KMS-11 (cell line): Measurements from ENCODE around the gene KRTAP2-2.
"Not testable (repeated sequence)": the region's sequence is repeated elsewhere in the genome, so short reads cannot be mapped to it uniquely, and the experiment has no call there.

Source experiments
- H2AFZ ChIP-seq: fragments of 200-600 bp; sonication (generic); 2 replicates; pipeline ENCODE4 v1.6.1; 2016; ENCODE audit warnings: antibody characterized with exemption, mixed run types, low read depth
- H3K27ac ChIP-seq: fragments of 200-600 bp; sonication (generic); 2 replicates; pipeline ENCODE4 v1.6.1; 2016; ENCODE audit warnings: mild to moderate bottlenecking, mixed run types
- H3K27me3 ChIP-seq: fragments of 200-600 bp; sonication (generic); 2 replicates; pipeline ENCODE4 v1.6.1; 2017; ENCODE audit warnings: mild to moderate bottlenecking, low read depth, mixed run types, moderate library complexity; ENCODE audit not compliant: insufficient read depth
- H3K36me3 ChIP-seq: fragments of 200-600 bp; sonication (generic); 2 replicates; pipeline ENCODE4 v1.6.1; 2017; ENCODE audit warnings: mild to moderate bottlenecking, mixed run types; ENCODE audit not compliant: insufficient read depth
- H3K4me1 ChIP-seq: fragments of 200-600 bp; sonication (generic); 2 replicates; pipeline ENCODE4 v1.6.1; 2016; ENCODE audit warnings: mild to moderate bottlenecking, low read depth, mixed run types; ENCODE audit not compliant: poor library complexity, severe bottlenecking
- H3K4me2 ChIP-seq: fragments of 200-600 bp; sonication (generic); 2 replicates; pipeline ENCODE4 v1.7.0; 2016; ENCODE audit warnings: mild to moderate bottlenecking, mixed run types
- H3K4me3 ChIP-seq: fragments of 200-600 bp; sonication (generic); IDR thresholded peaks from 2 replicates; pipeline ENCODE4 v1.6.1; 2017; ENCODE audit warnings: low read depth, low read length, mixed read lengths; ENCODE audit not compliant: insufficient read depth
- H3K79me2 ChIP-seq: fragments of 200-600 bp; sonication (generic); 2 replicates; pipeline ENCODE4 v1.6.1; 2016; ENCODE audit warnings: low read depth, mixed run types; ENCODE audit not compliant: insufficient read depth
- H3K9ac ChIP-seq: fragments of 200-600 bp; sonication (generic); 2 replicates; pipeline ENCODE4 v1.6.1; 2016; ENCODE audit warnings: mild to moderate bottlenecking, mixed run types
- H4K20me1 ChIP-seq: fragments of 200-600 bp; sonication (generic); 2 replicates; pipeline ENCODE4 v1.6.1; 2016; ENCODE audit warnings: mild to moderate bottlenecking, mixed run types; ENCODE audit not compliant: insufficient read depth
- TF ChIP-seq, protein P1 (sequence below): fragments of 200-600 bp; sonication (generic); conservative IDR thresholded peaks from 2 replicates; pipeline ENCODE4 v1.6.1; 2017; ENCODE audit warnings: low read depth, mild to moderate bottlenecking, antibody characterized with exemption, low read length, moderate library complexity, mixed read lengths

KRTAP2-2 gene

DNA sequence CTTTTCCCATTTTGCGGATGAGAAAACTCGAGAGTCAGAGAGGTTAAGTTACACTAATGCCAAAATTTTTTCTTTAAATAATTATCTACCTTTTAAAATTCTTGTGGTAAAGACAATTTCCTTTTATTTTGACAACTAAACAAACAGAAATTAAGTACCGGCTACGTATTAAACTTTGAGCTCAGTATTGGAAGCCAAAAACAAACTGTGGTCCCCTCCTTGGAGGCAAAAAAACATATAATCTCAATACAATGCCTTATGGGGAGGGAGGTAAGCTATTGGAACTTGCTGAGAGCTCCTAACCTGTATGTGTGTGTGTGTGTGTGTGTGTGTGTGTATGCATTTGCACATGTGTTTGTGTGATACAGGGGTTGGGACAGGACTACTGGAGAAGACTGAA lies 8.4 kb upstream of the KRTAP2-2 start:
- no peak overlapping the region for H3K27ac ChIP-seq
- H4K20me1 ChIP-seq: no peaks in the 10 kb centered on the region
- H3K4me1 ChIP-seq: no peaks in the 10 kb centered on the region
- TF ChIP-seq, protein P1, sequence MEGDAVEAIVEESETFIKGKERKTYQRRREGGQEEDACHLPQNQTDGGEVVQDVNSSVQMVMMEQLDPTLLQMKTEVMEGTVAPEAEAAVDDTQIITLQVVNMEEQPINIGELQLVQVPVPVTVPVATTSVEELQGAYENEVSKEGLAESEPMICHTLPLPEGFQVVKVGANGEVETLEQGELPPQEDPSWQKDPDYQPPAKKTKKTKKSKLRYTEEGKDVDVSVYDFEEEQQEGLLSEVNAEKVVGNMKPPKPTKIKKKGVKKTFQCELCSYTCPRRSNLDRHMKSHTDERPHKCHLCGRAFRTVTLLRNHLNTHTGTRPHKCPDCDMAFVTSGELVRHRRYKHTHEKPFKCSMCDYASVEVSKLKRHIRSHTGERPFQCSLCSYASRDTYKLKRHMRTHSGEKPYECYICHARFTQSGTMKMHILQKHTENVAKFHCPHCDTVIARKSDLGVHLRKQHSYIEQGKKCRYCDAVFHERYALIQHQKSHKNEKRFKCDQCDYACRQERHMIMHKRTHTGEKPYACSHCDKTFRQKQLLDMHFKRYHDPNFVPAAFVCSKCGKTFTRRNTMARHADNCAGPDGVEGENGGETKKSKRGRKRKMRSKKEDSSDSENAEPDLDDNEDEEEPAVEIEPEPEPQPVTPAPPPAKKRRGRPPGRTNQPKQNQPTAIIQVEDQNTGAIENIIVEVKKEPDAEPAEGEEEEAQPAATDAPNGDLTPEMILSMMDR: no peak
- H3K4me3 ChIP-seq: no peak overlapping the region
- no peak overlapping the region for H2AFZ ChIP-seq
- no peaks in the 10 kb centered on the region for H3K79me2 ChIP-seq
- no peak overlapping the region for H3K9ac ChIP-seq
- H3K36me3 ChIP-seq: no peaks in the 10 kb centered on the region
- H3K4me2 ChIP-seq: no peak overlapping the region
- no peaks in the 10 kb centered on the region for H3K27me3 ChIP-seq

DNA sequence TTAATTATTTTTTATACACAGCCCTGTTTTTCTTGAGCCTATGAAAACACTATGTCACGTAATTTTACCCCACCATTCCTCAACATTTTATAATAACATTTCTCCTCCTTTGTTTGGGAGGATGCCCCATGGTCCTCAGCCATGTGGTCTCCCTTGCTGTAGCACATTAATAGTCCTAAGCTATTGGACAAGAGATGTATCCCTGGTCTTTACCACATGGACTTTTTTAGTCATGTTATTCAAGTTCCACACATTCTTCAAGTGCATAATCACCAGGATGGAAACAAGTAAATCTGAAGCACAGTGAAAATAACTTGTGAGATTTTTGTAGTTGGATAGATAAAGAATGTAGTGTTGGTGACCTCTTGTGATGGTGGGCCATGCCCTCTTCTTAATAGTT lies 6.9 kb upstream of the KRTAP2-2 start:
- Histone ChIP-seq H3K4me1 (no peaks in the 10 kb centered on the region), H3K27ac (no peak overlapping the region), H3K27me3 (no peaks in the 10 kb centered on the region)

DNA sequence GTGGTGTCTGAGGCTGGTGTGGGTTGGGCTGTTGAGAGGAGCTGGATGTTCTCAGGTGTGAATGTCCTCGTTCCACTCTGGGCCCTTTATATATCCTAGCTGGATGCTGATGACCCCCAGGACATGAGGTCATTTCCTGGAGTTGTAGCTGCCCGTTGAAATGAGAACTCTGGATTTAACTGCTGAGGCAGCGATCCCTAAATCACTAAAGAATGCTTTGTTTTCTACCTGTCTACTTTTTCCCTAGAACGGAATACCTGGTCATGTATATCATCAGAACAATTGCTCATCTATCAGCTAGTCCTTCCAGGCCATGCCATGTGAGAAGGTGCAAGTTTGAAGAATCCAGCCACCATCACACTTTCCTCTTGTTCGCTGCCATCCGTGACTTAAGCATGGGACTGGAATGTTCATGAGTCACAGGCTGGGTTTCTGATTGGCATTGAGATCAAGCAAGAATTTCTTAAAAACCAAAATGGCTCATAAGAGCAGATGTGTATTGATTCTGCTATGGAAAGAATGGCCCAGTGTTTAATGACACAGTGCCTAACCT lies 5.1 kb upstream of the KRTAP2-2 start, which contains the start of gene KRTAP2-3:
TSS of gene KRTAP2-3 (minus strand) at position 63 of the 553 bp plus-strand sequence. CDS start 64 bp downstream, outside the sequence.
- Histone ChIP-seq H3K27ac (no peak within 1 kb of the TSS), H2AFZ (no peak within 1 kb of the TSS), H3K79me2 (no peaks in the 10 kb centered on the region), H3K36me3 (no peaks in the 10 kb centered on the region), H4K20me1 (no peaks in the 10 kb centered on the region), H3K4me1 (no peaks in the 10 kb centered on the region), H3K4me3 (no peak within 1 kb of the TSS), H3K4me2 (no peak within 1 kb of the TSS), H3K9ac (no peak within 1 kb of the TSS), H3K27me3 (no peaks in the 10 kb centered on the region)
- TF ChIP-seq, protein P1: no peak

More for the DNA sequence above, 6.9 kb upstream of the KRTAP2-2 start:
- Histone ChIP-seq H3K4me3 (no peak overlapping the region), H3K4me2 (no peak overlapping the region), H3K79me2 (no peaks in the 10 kb centered on the region), H3K36me3 (no peaks in the 10 kb centered on the region), H4K20me1 (no peaks in the 10 kb centered on the region), H3K9ac (no peak overlapping the region), H2AFZ (no peak overlapping the region)
- TF ChIP-seq, protein P1: no peak

DNA sequence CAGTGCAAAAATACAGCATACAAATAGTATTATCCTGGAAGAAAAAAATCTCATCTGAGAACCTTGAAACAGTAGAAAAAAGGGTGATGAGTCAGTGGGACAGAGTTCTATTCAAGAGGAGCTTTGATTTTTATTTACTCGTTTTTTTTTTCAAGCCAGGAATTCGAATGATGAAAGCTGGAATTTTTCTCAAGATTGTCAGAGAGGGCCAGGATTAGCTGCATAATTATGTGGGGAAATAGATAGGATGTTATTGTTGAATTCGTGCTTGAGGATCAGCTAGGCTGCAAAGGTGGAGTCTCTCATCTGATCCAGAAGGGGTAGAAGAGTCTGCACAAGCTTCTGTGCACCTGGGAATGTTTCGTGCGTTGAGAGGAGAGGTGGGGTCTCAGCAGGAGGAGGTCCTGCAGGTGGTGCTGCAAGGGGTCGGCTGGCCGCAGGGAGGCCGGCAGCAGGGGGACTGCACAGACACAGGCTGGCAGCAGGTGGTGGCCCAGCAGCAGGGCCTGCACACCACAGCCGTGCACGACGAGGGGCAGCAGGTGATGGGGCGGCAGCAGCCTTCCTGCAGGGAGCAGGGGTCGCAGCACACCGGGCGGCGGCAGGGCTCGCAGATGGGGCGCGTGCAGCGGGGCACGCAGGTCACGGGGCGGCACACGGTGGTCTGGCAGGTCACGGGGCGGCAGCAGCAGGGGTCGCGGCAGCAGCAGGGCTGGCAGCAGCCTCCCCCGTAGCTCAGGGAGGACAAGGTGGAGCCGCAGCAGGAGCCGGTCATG lies 4.4 kb upstream of the KRTAP2-2 start:
- H3K79me2 ChIP-seq, H3K9ac ChIP-seq, H4K20me1 ChIP-seq, H2AFZ ChIP-seq, H3K27ac ChIP-seq, H3K36me3 ChIP-seq, H3K4me2 ChIP-seq, H3K4me1 ChIP-seq, H3K4me3 ChIP-seq, H3K27me3 ChIP-seq: not testable (repeated sequence)

DNA sequence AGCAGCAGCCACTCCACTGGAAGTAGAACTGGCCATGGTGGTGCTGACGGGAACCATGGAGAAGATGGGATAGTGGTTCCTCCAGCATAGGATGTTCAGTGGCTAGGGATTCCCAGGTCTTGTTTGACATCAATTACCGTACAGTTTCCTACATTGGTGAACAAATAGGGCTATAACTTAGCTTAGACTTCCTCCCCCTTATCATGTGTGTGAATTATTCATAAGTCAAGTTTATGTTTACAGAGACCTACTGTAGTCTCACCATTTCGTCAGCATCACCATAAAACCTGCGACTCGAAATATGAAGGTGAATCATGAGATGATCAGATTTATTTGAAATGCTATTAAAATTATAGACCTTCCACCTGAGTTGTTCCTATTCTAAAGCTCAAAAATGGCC lies 3.7 kb upstream of the KRTAP2-2 start:
- TF ChIP-seq, protein P1: no peak
- Histone ChIP-seq H4K20me1 (no peaks in the 10 kb centered on the region), H2AFZ (no peak overlapping the region), H3K79me2 (no peaks in the 10 kb centered on the region), H3K4me1 (no peaks in the 10 kb centered on the region), H3K9ac (no peak overlapping the region), H3K4me3 (no peak overlapping the region), H3K27me3 (no peaks in the 10 kb centered on the region), H3K27ac (no peak overlapping the region), H3K36me3 (no peaks in the 10 kb centered on the region), H3K4me2 (no peak overlapping the region)
